ENCODE results near the gene BDH1.

- TF ChIP-seq CTCF (optimal IDR thresholded peaks at IDR 0.05 in 1 of 3, IDR thresholded peaks at IDR 0.05 in 1 of 3, conservative IDR thresholded peaks at IDR 0.05 in 1 of 3; ENCODE audit: extremely low read depth in 1 of 3, insufficient read depth in 2 of 3, low read length in 3 of 3) (no peak), EZH2 (IDR thresholded peaks at IDR 0.05; ENCODE audit: low read length) (no peak)
These were observed 49.8 kb downstream of the BDH1 start for GRCh38 chr3:197505796-197506548.
